GM12864 (cell line): ENCODE measurements around the gene CRYGS.

Experiments used
- DNase-seq: peaks from one replicate; pipeline ENCODE4 v3.0.0-alpha.2; 2011; ENCODE audit warnings: low read depth
- H3K4me3 ChIP-seq: 2 replicates; pipeline ENCODE4 v1.5.1; 2011; ENCODE audit warnings: mild to moderate bottlenecking, low read depth, low read length, control low read depth
- TF ChIP-seq, protein P1 (sequence below): IDR thresholded peaks from 2 replicates; pipeline ENCODE4 v1.5.1; 2011; ENCODE audit warnings: low read depth, mild to moderate bottlenecking, moderate library complexity, low read length, control low read depth, inconsistent platforms; ENCODE audit errors: missing control alignments

CRYGS gene

DNA sequence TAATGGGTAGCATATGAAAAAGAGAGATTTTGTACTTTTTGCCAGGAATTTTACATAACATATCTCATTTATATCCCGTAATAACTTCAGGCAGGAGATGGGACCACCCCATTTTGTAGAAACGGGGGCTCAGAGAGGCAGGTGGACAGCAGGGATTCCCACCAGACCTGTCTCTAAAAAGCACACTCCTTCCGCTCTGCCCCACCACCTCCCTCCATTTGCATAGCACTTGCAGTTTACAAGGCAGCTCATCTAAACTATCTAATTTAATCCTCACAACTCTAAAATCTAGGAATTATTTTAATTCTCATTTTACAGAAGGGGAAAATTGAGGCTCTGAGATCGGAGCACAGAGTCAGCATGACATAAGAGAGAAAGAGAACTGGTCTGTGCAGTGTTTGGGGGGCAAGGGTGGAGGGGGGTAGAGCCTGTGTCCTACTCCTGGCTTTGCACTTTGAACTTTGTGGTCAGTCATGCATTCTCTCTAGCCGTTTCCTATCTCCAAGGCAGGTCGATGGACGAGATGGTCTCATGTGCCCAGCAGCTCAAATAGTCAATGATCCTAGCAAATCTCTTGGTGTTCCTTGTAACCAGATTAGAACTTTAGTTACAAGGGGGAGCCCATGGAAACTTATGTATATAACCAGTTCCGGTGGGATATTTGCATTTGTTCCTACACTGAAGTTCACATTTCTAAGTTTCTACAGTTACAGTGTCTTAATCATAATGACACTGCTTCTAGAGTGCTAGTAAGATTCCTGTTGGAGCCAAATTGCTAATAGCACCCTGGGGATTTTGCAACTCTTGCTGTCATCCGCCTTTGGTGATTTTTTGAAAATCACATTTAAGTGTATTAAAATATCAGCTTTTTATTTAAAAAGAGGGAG, 18.6 kb downstream of the CRYGS start:
- DNase-seq: no peak
- peak overlapping the region; percentile 1; the same call in 1 of the 2 replicates for H3K4me3 ChIP-seq
- TF ChIP-seq, protein P1, sequence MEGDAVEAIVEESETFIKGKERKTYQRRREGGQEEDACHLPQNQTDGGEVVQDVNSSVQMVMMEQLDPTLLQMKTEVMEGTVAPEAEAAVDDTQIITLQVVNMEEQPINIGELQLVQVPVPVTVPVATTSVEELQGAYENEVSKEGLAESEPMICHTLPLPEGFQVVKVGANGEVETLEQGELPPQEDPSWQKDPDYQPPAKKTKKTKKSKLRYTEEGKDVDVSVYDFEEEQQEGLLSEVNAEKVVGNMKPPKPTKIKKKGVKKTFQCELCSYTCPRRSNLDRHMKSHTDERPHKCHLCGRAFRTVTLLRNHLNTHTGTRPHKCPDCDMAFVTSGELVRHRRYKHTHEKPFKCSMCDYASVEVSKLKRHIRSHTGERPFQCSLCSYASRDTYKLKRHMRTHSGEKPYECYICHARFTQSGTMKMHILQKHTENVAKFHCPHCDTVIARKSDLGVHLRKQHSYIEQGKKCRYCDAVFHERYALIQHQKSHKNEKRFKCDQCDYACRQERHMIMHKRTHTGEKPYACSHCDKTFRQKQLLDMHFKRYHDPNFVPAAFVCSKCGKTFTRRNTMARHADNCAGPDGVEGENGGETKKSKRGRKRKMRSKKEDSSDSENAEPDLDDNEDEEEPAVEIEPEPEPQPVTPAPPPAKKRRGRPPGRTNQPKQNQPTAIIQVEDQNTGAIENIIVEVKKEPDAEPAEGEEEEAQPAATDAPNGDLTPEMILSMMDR: no peak

DNA sequence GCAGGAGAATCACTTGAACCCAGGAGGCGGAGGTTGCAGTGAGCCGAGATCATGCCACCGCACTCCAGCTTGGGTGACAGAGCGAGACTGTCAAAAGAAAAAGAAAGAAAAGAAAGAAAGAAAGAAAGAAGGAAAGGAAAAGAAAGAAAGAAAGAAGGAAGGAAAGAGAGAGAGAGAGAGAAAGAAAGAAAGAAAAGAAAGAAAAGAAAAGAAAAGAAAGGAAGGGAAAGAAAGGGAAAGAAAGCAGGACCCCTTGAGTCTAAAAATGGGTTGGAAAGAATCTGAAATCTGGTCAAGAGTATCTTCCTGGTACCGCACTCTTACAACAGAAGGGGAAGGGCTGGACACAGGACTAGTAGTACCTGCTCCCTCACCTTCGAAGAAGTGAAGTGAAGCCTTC, 19.6 kb downstream of the CRYGS start:
- TF ChIP-seq, protein P1: no peak
- no peak overlapping the region for H3K4me3 ChIP-seq
- no peak for DNase-seq

DNA sequence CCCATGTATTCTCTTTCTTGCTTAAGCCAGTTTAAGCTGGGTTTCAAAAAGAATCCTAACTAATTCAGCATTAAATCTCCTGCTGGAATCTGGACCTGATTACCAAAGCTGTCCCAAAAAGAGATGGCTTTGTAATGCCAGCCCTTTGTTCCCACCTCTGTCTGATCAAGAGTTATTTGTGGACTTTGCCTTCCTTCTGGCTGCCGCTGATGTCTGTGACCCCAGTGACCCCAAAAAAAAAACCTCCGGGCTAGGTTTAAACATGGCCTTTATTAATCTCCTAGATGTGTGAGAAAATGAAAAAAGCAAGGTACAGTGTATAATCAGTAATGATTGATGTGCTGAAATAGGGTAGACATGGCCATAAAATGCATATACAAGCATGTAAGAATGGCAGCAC, 20.7 kb downstream of the CRYGS start:
- TF ChIP-seq, protein P1: no peak
- no peak overlapping the region for H3K4me3 ChIP-seq
- no peak for DNase-seq

GRCh38 chr3:186523022-186523421, 21.2 kb downstream of the CRYGS start:
- TF ChIP-seq, protein P1: no peak
- no peak for DNase-seq
- no peak overlapping the region for H3K4me3 ChIP-seq

DNA sequence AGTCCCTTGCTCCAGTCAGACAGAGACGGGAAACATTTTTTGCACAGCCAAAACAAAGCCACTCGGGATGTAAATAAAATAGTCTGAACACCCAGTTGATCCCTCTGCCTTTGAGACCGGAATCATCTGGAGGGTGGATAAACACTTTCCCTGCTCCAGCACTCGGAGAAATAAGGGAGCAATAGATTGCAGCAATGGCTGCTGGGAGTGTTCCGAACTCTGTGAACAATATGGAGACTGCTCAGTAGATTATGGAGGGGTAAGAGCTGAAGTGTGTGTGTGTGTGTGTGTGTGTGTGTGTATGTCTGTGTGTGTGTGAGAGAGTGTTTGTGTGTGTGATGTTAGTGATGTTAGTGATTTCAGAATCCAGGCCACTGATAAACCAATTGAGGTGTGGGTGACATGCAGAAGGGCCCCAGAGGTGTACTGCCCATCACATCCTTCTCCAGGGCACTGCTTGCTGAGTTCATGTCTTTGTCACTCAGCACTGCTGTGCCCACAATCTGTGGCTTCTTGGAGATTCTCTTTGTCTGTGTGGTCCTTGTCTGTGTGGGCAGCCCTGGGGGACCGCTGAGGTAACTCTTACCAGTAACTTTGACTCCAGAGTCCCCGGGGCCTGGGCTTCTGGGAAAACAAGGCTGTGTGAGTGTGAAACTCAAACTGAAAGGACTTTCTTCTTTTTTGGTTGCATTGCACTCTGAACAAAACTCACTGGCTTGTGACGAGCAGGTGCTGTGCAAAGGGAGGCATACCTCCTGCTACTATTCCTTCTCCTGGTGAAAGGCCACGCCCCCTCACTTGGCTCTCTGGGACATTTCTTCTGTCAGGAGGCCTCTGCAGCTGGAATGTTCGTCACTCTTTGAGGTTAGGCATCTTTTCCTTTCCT, 23.0 kb downstream of the CRYGS start:
- DNase-seq: no peak
- TF ChIP-seq, protein P1: no peak
- H3K4me3 ChIP-seq: no peak overlapping the region; the same call in 1 of the 2 replicates

DNA sequence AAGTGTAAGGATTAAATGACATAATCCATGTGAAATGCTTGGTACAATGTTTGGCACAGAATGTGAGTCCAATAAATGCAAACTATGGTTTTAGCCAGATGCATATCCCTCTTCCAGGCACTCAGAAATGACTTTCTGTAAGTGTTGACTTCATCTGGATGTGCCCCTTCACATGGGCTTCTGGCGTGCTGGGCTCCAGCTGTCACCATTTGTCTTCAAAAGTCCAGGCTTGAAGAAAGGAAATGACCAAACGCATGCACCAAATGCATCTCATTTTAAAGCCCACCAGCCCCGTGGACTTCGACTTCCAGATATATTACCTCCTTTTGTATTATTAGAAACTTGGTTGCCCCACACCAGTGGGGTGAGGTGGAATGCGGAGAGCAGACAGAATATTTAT, 23.7 kb downstream of the CRYGS start:
- no peak for DNase-seq
- TF ChIP-seq, protein P1: no peak
- H3K4me3 ChIP-seq: no peak overlapping the region
